ENCODE results near the gene RNF157. TPM values are rescaled to one million over a fixed set of nuclear protein-coding genes. Genes with fewer than 3 reads are reported as not detected.

Gene RNF157
- total and polyA plus RNA-seq, 9 of the 15 experiments (the other 6 are each of a cell fraction or from before 2014, with no cell fraction given): 8.1 to 31.7 (median 20.8) TPM

DNA sequence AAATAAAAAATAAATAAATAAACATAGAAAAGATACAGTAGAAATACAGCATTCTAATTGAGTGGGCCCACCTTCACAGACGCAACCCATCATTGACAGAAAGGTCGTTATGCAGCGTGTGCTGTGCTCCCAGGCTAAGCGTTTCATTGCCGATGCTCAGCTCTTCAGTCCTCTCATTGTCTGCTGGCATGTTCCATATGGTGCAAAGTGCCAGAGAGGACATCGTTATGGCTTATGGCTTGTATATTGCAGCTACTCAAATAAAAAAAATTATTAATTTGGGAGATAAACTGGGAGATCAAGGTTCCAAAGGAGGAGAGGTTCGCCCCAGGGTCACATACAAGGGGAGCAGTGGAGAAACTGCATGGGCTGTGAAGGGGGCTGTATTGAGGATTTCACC is 13.5 kb upstream of the RNF157 start:
- 69% methylated on average over 7 of the region's 7 CpGs for WGBS (ENCODE audit: insufficient coverage, low coverage, missing lambda C conversion rate)
- Histone ChIP-seq H3K27ac (ENCODE audit: extremely low read depth, low read depth, low read length) (no peak overlapping the region), H3K9ac (ENCODE audit: insufficient read depth in 1 of 2, low read depth in 2 of 2, low read length in 2 of 2) (no peak overlapping the region), H3K36me3 (ENCODE audit: control insufficient read depth, insufficient read depth, low read length) (no peaks in the 10 kb centered on the region), H3K9me3 (replicated peaks; ENCODE audit: control insufficient read depth, insufficient read depth, low read depth, low read length) (no peaks in the 10 kb centered on the region), H3K27me3 (ENCODE audit: control insufficient read depth in 2 of 2, insufficient read depth in 2 of 2, low read length in 2 of 2) (no peaks in the 10 kb centered on the region), H3K4me3 (no peak overlapping the region), H3K4me1 (replicated peaks in 1 of 2; ENCODE audit: control insufficient read depth in 2 of 2, insufficient read depth in 2 of 2, low read length in 2 of 2) (peaks cover 0 to 3% of the 10 kb centered on the region in 2 experiments), H3K79me2 (ENCODE audit: control insufficient read depth, insufficient read depth, low read length) (no peaks in the 10 kb centered on the region), H3K9me1 (ENCODE audit: control insufficient read depth, insufficient read depth, low read length) (no peaks in the 10 kb centered on the region), H2AFZ (ENCODE audit: low read depth, low read length) (no peak overlapping the region), H3K4me2 (ENCODE audit: insufficient read depth, low read length) (no peak overlapping the region), H4K20me1 (replicated peaks; ENCODE audit: control insufficient read depth, insufficient read depth, low read length) (no peaks in the 10 kb centered on the region)
- TF ChIP-seq, protein P1, sequence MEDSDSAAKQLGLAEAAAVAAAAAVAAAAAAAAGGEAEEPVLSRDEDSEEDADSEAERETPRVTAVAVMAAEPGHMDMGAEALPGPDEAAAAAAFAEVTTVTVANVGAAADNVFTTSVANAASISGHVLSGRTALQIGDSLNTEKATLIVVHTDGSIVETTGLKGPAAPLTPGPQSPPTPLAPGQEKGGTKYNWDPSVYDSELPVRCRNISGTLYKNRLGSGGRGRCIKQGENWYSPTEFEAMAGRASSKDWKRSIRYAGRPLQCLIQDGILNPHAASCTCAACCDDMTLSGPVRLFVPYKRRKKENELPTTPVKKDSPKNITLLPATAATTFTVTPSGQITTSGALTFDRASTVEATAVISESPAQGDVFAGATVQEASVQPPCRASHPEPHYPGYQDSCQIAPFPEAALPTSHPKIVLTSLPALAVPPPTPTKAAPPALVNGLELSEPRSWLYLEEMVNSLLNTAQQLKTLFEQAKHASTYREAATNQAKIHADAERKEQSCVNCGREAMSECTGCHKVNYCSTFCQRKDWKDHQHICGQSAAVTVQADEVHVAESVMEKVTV (CRISPR knock-in tag; IDR thresholded peaks at IDR 0.05): no peak
- TF ChIP-seq SP1 (CRISPR knock-in tag; IDR thresholded peaks at IDR 0.05) (no peak), HDAC6 (IDR thresholded peaks at IDR 0.05; ENCODE audit: low read depth, low read length) (no peak), ZNF316 (IDR thresholded peaks at IDR 0.05) (no peak), EP300 (IDR thresholded peaks at IDR 0.05; ENCODE audit: low read length) (no peak), ZBTB1 (CRISPR knock-in tag; IDR thresholded peaks at IDR 0.05; ENCODE audit: borderline replicate concordance, low read depth) (no peak), DPF2 (IDR thresholded peaks at IDR 0.05) (no peak), STAT5B (CRISPR knock-in tag; IDR thresholded peaks at IDR 0.05) (no peak)
- TF ChIP-seq, protein P2, sequence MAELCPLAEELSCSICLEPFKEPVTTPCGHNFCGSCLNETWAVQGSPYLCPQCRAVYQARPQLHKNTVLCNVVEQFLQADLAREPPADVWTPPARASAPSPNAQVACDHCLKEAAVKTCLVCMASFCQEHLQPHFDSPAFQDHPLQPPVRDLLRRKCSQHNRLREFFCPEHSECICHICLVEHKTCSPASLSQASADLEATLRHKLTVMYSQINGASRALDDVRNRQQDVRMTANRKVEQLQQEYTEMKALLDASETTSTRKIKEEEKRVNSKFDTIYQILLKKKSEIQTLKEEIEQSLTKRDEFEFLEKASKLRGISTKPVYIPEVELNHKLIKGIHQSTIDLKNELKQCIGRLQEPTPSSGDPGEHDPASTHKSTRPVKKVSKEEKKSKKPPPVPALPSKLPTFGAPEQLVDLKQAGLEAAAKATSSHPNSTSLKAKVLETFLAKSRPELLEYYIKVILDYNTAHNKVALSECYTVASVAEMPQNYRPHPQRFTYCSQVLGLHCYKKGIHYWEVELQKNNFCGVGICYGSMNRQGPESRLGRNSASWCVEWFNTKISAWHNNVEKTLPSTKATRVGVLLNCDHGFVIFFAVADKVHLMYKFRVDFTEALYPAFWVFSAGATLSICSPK (IDR thresholded peaks at IDR 0.05; ENCODE audit: borderline replicate concordance): no peak
- CTCF ChIA-PET (ENCODE audit: low intra/inter-chr PET ratio): no interaction called here
- FAIRE-seq: no peak
- POLR2A ChIA-PET: interaction anchor here (1.9 to 17.8 kb wide), 2 partner anchors 13 to 17 kb away, joined by 5 to 227 read pairs; partner anchors contain the start of gene RNF157
- no peak for ATAC-seq
- intact Hi-C loops (cut with micrococcal nuclease) (no loop called here), in situ Hi-C loops (cut with MboI) (no loop called here)
- DNase-seq (ENCODE audit: extremely low read depth in 1 of 4, low spot score in 3 of 4): no peak
- no TSS peak for BruUV-seq (replicated peaks)
